Lower lobe of right lung (tissue), 2 donors: ENCODE data around the gene WAC. TPM values are rescaled to one million over a fixed set of nuclear protein-coding genes. Genes with fewer than 3 reads are reported as not detected.
"Not testable (repeated sequence)": the region's sequence is repeated elsewhere in the genome, so short reads cannot be mapped to it uniquely, and the experiment has no call there.

Experiments
- ATAC-seq, 2 donors: fragments of 200-7000 bp; cut with Tn5 transposase; one replicate each; pipeline ENCODE4 v1.9.1; 2020 to 2022; ENCODE audit warnings: mild to moderate bottlenecking in 2 of 2, moderate library complexity in 2 of 2
- DNase-seq: peaks from one replicate; pipeline ENCODE4 v3.0.0-alpha.2; 2020
- H3K27ac ChIP-seq: fragments of 200-600 bp; one replicate; pipeline ENCODE4 v1.8.0; 2022
- H3K27me3 ChIP-seq: fragments of 200-600 bp; one replicate; pipeline ENCODE4 v1.8.0; 2022; ENCODE audit warnings: low read depth
- H3K36me3 ChIP-seq: fragments of 200-600 bp; one replicate; pipeline ENCODE4 v1.8.0; 2022; ENCODE audit warnings: mild to moderate bottlenecking
- H3K4me1 ChIP-seq: fragments of 200-600 bp; one replicate; pipeline ENCODE4 v1.8.0; 2022
- H3K4me3 ChIP-seq: fragments of 200-600 bp; one replicate; pipeline ENCODE4 v1.8.0; 2022; ENCODE audit warnings: mild to moderate bottlenecking
- H3K9me3 ChIP-seq: fragments of 200-600 bp; one replicate; pipeline ENCODE4 v1.8.0; 2022
- intact Hi-C: fragments of 100-400 bp; cut with DNase I; formaldehyde crosslinking; loops from one replicate; pipeline ENCODE4 v1.11.0; 2022
- total RNA-seq: library from RNA; stranded (reverse); fragmentation: NEBNext Ultra II Directional; extraction: Animal tissue kit (Norgen Biotek cat#: 25700); gene quantifications from one replicate; pipeline ENCODE4 v1.2.1, GENCODE V29; 2021
- TF ChIP-seq, protein P1 (sequence below): fragments of 200-600 bp; IDR thresholded peaks from one replicate; pipeline ENCODE4 v1.8.0; 2022; ENCODE audit warnings: antibody characterized with exemption, mild to moderate bottlenecking
- donor health status: DM: no; HTN: yes; CAD: no; lungs with severe emphysema.

Gene WAC
- total RNA-seq, 1 donor from 2014 or later: 123 TPM

DNA sequence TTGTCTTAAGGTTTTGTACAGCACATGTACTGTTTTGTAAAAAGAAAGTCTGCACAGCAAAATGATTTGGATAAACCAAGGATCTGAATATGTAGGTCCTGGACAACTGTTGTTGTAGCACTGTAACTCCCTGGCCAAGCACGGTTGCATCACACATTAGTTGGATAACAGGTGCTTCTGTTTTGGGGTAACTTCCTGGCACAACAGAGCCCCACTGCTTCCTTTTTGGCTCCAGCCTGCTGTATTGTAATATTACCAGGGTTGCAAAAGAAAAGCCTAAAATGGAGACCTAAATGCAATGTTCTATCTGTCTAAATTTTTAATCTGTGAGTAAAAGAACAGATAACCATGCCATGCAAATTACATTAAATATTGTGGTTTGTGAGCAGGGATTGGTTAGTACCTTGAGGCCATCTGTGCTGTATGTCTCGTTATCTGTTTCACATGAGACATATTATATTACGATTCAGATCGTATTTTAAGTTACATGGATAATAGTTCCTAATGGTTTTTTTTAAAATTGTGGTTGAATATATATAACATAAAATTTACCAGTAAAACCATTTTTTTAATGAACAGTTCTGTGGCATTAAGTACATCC, 27.5 kb upstream of the WAC start:
- H3K9me3 ChIP-seq: no peaks in the 10 kb centered on the region
- DNase-seq (no peak), ATAC-seq (no peak)
- H3K36me3 ChIP-seq: no peaks in the 10 kb centered on the region
- H3K27ac ChIP-seq: no peak overlapping the region
- no peak overlapping the region for H3K4me3 ChIP-seq
- no peaks in the 10 kb centered on the region for H3K4me1 ChIP-seq
- intact Hi-C loops: no loop called here
- TF ChIP-seq, protein P1, sequence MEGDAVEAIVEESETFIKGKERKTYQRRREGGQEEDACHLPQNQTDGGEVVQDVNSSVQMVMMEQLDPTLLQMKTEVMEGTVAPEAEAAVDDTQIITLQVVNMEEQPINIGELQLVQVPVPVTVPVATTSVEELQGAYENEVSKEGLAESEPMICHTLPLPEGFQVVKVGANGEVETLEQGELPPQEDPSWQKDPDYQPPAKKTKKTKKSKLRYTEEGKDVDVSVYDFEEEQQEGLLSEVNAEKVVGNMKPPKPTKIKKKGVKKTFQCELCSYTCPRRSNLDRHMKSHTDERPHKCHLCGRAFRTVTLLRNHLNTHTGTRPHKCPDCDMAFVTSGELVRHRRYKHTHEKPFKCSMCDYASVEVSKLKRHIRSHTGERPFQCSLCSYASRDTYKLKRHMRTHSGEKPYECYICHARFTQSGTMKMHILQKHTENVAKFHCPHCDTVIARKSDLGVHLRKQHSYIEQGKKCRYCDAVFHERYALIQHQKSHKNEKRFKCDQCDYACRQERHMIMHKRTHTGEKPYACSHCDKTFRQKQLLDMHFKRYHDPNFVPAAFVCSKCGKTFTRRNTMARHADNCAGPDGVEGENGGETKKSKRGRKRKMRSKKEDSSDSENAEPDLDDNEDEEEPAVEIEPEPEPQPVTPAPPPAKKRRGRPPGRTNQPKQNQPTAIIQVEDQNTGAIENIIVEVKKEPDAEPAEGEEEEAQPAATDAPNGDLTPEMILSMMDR: no peak
- H3K27me3 ChIP-seq: no peaks in the 10 kb centered on the region

GRCh38 chr10:28508304-28508925, 24.5 kb upstream of the WAC start:
- DNase-seq (no peak), ATAC-seq (no peak)
- no peaks in the 10 kb centered on the region for H3K9me3 ChIP-seq
- intact Hi-C loops: no loop called here
- TF ChIP-seq, protein P1: no peak
- H3K27ac ChIP-seq: no peak overlapping the region
- no peaks in the 10 kb centered on the region for H3K4me1 ChIP-seq
- no peaks in the 10 kb centered on the region for H3K36me3 ChIP-seq
- H3K27me3 ChIP-seq: no peaks in the 10 kb centered on the region
- H3K4me3 ChIP-seq: no peak overlapping the region

- H3K9me3 ChIP-seq: no peaks in the 10 kb centered on the region
- intact Hi-C loops: no loop called here
- ATAC-seq: no peak
Observed at GRCh38 chr10:28509286-28509685, 23.6 kb upstream of the WAC start.

DNA sequence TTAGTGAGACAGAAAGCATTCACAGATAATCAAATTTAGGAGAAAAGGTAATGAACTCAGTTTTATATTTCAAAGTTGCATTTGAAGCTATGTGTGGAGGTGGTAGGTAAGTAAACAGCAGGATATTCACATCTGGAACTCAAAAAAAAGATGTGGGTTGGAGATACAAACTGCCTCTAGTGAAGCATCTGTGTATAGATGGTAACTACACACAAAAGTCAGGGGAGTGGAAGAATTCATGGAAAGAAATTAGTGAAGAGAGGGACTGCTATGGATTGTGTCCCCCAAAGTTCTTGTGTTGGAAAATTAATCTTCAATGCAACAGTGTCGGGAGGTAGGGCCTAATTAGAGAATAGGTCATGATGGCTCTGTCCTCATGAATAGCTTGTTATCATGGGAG, 18.3 kb upstream of the WAC start:
- DNase-seq (no peak), ATAC-seq (no peak)
- TF ChIP-seq, protein P1: no peak
- Histone ChIP-seq H3K4me3 (no peak overlapping the region), H3K9me3 (no peaks in the 10 kb centered on the region), H3K27ac (no peak overlapping the region), H3K27me3 (no peaks in the 10 kb centered on the region), H3K36me3 (no peaks in the 10 kb centered on the region), H3K4me1 (no peaks in the 10 kb centered on the region)
- intact Hi-C loops: no loop called here

More at GRCh38 chr10:28509286-28509685, 23.6 kb upstream of the WAC start:
- TF ChIP-seq, protein P1: no peak
- Histone ChIP-seq H3K36me3 (no peaks in the 10 kb centered on the region), H3K27me3 (no peaks in the 10 kb centered on the region), H3K4me3 (no peak overlapping the region), H3K4me1 (no peaks in the 10 kb centered on the region), H3K27ac (no peak overlapping the region)
- DNase-seq: no peak

- ATAC-seq (no peak), DNase-seq (no peak)
- H3K27me3 ChIP-seq: no peaks in the 10 kb centered on the region
- intact Hi-C loops: no loop called here
- no peak overlapping the region for H3K4me3 ChIP-seq
- no peaks in the 10 kb centered on the region for H3K4me1 ChIP-seq
- TF ChIP-seq, protein P1: no peak
- H3K36me3 ChIP-seq: peaks cover 12% of the 10 kb centered on the region
- H3K9me3 ChIP-seq: peaks cover 9% of the 10 kb centered on the region
- H3K27ac ChIP-seq: no peak overlapping the region
Observed at GRCh38 chr10:28520346-28520745, 12.6 kb upstream of the WAC start.

DNA sequence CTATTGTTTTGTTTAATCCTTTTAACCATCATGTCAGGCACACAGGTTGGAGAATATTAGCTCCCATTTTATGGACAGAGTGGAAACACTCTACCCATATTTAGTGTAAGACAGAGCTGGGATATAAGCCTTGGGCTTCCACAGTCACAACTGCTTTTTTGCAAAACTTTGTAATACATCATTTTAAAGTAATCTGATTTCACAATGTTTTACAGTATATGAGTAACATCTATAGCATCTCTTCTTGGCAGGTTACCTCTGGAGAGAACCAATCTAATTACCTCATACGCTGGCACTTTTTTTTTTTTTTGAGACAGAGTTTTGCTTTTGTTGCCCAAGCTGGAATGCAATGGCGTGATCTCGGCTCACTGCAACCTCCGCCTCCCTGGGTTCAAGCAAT, 12.1 kb upstream of the WAC start:
- ATAC-seq, H3K4me3 ChIP-seq, DNase-seq, H3K4me1 ChIP-seq, H3K27me3 ChIP-seq, H3K27ac ChIP-seq, H3K9me3 ChIP-seq, intact Hi-C loops: not testable (repeated sequence)
- peaks cover 16% of the 10 kb centered on the region for H3K36me3 ChIP-seq

GRCh38 chr10:28521961-28522360, 11.0 kb upstream of the WAC start:
- DNase-seq, ATAC-seq, H3K9me3 ChIP-seq, H3K4me3 ChIP-seq, intact Hi-C loops, H3K4me1 ChIP-seq, H3K27me3 ChIP-seq, H3K27ac ChIP-seq: not testable (repeated sequence)
- H3K36me3 ChIP-seq: peaks cover 16% of the 10 kb centered on the region
